ENCODE measurements around the gene COL3A1. TPM values are rescaled to one million over a fixed set of nuclear protein-coding genes. Genes with fewer than 3 reads are reported as not detected.

COL3A1 gene
- total and polyA plus RNA-seq, 2 of the 8 experiments (the other 6 are each of a cell fraction or from before 2014, with no cell fraction given): 0.07 to 0.11 TPM

- TF ChIP-seq CTCF (IDR thresholded peaks at IDR 0.05; ENCODE audit: control extremely low read depth in 1 of 3, insufficient read depth in 1 of 3, low read depth in 1 of 3, low read length in 3 of 3): no peak
Observed at GRCh38 chr2:189048189-189048588, 74.0 kb downstream of the COL3A1 start (continued).

All from H1 (cell line).